Right ventricle myocardium superior (tissue), 1 donor: Measurements from ENCODE around the gene INTS1. TPM values are rescaled to one million over a fixed set of nuclear protein-coding genes. Genes with fewer than 3 reads are reported as not detected.

ENCODE experiments used
- ATAC-seq: fragments of 200-7000 bp; cut with Tn5 transposase; one replicate; pipeline ENCODE4 v1.9.1; 2020; ENCODE audit warnings: mild to moderate bottlenecking; ENCODE audit not compliant: poor library complexity
- DNase-seq: peaks from one replicate; pipeline ENCODE4 v3.0.0-alpha.2; 2020
- intact Hi-C: fragments of 100-400 bp; cut with DNase I; formaldehyde crosslinking; loops from one replicate; pipeline ENCODE4 v1.11.2; 2022
- total RNA-seq: library from RNA; stranded (reverse); fragmentation: NEBNext Ultra II Directional; extraction: Animal tissue kit (Norgen Biotek cat#: 25700); gene quantifications from one replicate; pipeline ENCODE4 v1.2.1, GENCODE V29; 2021
- donor health status: DM: no; HTN: yes; CAD: no; lungs with severe emphysema.

INTS1 gene
- total RNA-seq, 1 donor from 2014 or later: 29.2 TPM

GRCh38 chr7:1512781-1513656 is 8.8 kb upstream of the INTS1 start:
- intact Hi-C loops: loop anchor here (5.0 kb wide), 1 partner anchor 44 kb away; the partner anchor contains the start of gene TMEM184A
- peak; percentile 94 for ATAC-seq

GRCh38 chr7:1511444-1512422 is 7.5 kb upstream of the INTS1 start:
- ATAC-seq (no peak), DNase-seq (no peak)
- intact Hi-C loops: loop anchor here (5.0 kb wide), 1 partner anchor 46 kb away; the partner anchor contains the start of gene TMEM184A

More at GRCh38 chr7:1512781-1513656, 8.8 kb upstream of the INTS1 start:
- peak; percentile 89 for DNase-seq

GRCh38 chr7:1510780-1511154 is 6.6 kb upstream of the INTS1 start:
- DNase-seq (no peak), ATAC-seq (no peak)
- intact Hi-C loops: loop anchor here (5.0 kb wide), 1 partner anchor 47 kb away; the partner anchor contains the start of gene TMEM184A

DNA sequence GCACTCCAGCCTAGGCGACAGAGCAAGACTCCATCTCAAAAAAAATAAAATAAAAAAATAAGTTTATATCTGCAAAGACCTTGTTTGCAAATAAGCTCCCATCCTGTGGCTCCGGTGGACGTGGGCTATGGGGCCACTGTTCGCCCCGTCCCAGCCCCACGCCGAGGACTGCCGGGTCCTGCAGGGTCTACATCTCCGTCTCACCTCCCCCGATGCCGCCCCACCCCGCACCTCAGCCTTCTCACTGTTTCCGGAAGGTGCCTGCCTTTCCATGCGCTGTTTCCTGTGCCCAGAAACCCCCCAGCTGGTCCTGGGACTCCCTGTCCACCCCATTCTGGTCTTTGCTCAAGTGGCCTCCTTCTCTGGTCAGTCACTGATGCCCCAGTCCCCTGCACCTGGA is 5.0 kb upstream of the INTS1 start:
- ATAC-seq: no peak
- intact Hi-C loops: no loop called here
- no peak for DNase-seq

DNA sequence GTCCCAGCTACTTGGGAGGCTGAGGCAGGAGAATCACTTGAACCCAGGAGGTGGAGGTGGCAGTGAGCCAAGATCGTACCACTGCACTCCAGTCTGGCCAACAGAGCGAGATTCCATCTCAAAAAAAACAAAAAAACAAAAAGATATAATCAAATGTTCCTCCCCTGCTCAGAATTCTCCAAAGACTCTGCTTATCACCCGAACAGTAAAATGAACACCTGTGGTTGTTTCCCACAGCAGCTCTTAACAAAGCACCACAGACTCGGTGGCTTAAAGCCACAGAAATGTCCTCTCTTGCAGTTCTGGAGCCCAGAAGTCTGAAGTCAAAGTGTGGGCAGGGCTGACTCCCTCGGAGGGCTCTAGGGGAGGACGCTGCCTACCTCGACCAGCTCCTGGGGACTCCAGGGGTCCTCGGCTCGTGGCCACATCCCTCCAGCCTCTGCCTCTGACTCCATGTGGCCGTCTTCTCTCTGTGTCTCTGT is 4.1 kb upstream of the INTS1 start:
- ATAC-seq (no peak), DNase-seq (no peak)
- intact Hi-C loops: no loop called here

DNA sequence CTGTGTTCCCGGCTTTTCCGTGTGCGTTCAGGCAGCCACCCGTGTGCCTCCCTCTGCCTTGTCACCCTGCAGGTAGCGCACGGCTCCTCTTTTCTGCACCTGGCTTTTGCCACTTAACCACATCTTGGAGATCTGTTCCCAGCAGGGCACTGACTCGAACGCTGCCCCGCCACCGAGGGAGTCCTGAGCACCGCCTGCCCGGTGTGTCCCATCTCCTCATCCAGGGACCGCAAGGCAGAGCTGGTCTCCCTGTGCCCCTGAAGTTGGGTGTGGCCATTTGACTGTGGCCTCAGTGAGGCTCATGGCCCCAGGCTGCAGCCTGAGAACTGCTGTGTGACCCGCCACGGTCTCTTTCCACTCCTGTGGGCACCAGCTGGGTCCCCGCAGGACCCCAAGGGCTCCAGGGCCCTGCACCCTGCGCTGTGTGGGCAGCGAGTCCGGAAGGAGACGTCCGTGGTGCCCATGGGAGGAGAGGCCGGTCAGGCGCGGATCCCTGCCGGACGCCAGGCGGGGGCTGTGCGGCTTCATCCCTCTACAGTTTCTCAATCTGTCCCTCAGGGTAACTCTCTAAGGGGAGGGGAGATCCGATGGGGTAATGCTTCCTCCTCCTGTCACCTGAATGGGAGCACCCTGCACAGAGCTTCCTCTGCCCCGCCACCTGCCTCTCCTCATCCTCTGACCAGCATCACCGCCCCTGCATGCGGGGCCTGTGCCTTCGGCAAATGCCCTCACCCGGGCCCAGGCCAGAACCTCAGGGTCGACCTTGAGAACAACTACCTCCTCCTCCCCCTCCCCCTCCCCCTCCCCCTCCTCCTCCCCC is 1.8 kb upstream of the INTS1 start:
- intact Hi-C loops: no loop called here
- ATAC-seq: no peak
- no peak for DNase-seq

DNA sequence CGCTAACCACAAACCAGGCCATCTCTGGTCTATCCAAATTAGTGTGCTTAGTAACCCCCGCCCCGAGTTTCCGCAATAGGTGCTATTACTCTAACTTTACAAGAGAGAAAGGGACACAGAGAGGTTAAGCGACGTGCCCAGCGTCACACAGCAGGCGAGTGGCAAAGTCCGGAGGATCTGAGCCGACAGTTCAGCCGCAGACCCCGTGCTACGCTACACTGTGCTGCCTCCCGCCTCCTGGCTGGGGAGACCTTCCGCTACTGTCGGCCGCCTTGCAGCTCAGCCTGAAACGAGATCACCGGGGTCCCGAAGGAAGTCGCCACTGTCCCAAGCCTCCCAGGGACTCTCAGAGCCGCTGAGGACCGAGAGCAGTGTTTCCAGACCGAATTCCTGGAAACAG is 799 bp downstream of the INTS1 start:
- intact Hi-C loops: no loop called here
- DNase-seq (no peak), ATAC-seq (no peak)

- DNase-seq: no peak
These were observed 1.3 kb downstream of the INTS1 start for GRCh38 chr7:1502845-1503244.

GRCh38 chr7:1501487-1502270 is 2.5 kb downstream of the INTS1 start:
- DNase-seq (no peak), ATAC-seq (no peak)
- intact Hi-C loops: no loop called here

More at GRCh38 chr7:1502845-1503244, 1.3 kb downstream of the INTS1 start:
- intact Hi-C loops: no loop called here
- no peak for ATAC-seq

DNA sequence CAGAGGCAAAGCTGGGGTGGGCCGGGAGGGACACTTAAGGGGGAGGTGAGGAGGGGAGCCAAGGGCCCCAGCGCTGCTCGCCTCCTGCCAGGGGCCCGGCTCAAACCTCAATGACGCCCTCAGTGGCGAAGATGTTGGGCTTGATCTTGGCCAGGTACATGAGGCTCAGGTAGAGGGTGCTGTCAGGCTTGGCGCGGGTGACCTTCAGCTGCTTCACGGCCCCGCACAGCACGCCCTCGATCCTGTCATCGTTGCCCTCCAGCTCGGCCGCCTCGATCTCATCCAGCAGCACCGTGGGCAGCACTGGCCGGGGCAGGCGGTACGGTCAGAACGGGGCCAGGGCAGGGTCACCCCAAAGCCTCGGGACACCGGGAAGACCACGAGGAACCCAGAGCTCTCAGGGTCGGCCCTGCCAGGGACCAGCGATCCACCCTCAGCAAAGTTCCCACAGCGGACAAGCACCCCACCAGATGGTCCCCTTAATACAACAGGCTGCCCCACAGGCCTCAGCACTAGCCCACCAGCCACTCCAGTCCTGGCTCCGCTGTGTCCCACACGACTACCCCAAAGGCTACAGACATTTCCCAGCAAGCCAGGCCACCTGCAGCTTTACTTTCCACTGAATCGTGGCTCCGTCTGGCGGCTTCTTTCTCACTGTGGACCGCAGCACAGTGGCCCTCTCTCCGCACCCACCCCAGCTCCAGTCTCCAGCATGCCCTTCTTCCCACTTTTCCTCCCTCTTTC is 4.0 kb downstream of the INTS1 start:
- ATAC-seq (no peak), DNase-seq (peak; percentile 35)
- intact Hi-C loops: no loop called here

GRCh38 chr7:1499367-1500029 is 4.7 kb downstream of the INTS1 start:
- intact Hi-C loops: no loop called here
- DNase-seq: no peak
- no peak for ATAC-seq

DNA sequence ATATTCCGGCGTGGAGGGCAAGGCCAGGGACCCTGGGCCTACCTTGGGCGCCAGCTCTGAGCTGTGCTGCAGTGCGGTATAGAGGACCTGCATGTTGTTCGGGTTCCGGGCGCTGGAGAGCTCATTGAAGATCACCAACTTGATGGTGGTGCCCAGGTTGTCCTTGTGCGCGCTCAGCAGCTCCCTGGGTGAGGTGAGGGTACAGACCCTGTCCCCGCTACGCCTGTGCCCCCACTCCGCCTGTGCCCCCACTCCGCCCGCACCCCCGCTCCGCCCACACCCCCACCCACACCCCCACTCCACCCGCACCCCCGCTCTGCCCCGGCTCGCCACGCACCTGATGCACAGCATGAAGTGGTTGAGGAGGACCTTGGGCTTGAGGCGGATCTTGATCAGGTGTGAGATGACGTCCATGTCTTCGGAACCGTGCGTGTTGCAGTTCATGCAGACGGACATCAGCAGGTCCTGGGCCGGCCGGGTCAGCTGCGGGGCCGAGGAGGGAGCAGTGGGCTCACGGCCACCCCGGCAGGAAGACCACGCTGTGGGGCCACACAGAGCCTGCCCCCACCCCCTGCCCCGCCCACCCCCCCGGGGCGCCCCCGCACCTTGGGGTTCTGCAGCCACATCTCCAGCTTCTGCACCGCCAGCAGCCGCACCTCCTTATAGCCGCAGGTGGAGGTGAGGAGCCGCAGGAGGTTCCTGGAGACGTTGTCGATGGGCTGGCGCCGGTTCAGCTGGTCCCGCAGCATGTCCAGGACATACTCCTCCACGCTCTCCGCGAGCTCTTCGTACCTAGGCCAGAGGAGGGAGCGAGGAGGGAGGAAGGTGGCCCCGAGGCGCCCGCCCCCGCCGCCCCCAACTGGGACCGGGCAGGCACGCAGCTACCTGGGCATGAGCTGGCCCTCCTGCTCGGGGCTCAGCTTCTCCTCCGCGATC is 5.6 kb downstream of the INTS1 start:
- no peak for DNase-seq
- intact Hi-C loops: no loop called here
- ATAC-seq: no peak

GRCh38 chr7:1497293-1497927 is 6.8 kb downstream of the INTS1 start:
- no peak for ATAC-seq
- no peak for DNase-seq
- intact Hi-C loops: no loop called here

DNA sequence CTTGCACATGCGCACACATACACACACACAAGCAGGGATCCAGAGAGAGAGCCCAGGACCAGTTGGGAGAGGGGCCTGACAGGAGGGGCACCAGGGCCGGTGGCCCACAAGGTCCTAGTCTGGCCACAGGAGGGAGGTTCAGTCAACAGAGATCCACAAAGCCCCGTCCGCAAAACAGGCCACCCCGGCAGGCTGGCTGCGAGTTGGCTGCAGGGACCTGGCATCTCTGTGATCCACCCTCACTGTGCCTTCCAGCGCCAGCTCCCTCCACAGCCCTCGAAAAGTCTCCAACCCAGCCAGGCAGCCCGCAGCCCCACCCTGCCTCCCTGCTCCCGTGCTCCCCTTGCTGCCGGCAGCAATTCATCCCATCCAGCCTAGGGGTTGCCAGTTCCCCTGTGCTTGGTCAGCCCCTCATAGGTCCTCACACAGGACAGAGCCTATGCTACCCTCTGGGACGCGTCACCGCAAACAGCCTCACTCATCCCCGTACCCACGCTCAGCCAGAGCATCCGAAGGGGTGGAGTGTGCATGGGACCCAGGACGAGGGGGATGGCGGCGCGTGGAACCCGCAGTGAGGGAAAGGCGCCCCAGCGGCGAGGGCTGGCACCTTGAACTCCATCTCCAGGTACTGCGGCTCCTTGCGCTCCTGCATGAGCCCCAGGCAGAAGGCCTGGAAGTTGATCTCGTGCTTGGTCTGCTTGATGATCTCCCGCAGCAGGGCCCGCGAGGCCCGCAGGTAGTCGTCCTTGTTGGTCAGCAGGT is 7.5 kb downstream of the INTS1 start:
- intact Hi-C loops: no loop called here
- ATAC-seq (no peak), DNase-seq (no peak)
